BLaER1 treated with 17β-estradiol and CSF1 and Interleukin-3, amounts not matched to agents 10 nM and 100 nM (cell line): ENCODE measurements around the gene DPEP3.
A peak's percentile ranks its signal among the peaks of the same experiment; 100 is the strongest.

Experiments used
- H3K27ac ChIP-seq, 11 experiments: shearing (Covaris generic); formaldehyde crosslinking; 2 replicates each; pipeline ENCODE4 v1.8.1; 2022
- H3K27me3 ChIP-seq, 11 experiments: shearing (Covaris generic); formaldehyde crosslinking; 2 replicates each; pipeline ENCODE4 v1.8.1; 2022
- H3K36me3 ChIP-seq, 11 experiments: shearing (Covaris generic); formaldehyde crosslinking; 2 replicates each; pipeline ENCODE4 v1.8.1; 2022
- H3K4me1 ChIP-seq, 10 experiments: shearing (Covaris generic); formaldehyde crosslinking; 2 replicates each; pipeline ENCODE4 v1.8.1; 2022
- H3K4me2 ChIP-seq, 11 experiments: shearing (Covaris generic); formaldehyde crosslinking; 2 replicates each; pipeline ENCODE4 v1.8.1; 2022
- H3K4me3 ChIP-seq, 10 experiments: shearing (Covaris generic); formaldehyde crosslinking; 2 replicates each; pipeline ENCODE4 v1.8.1; 2022
- H3K9ac ChIP-seq, 11 experiments: shearing (Covaris generic); formaldehyde crosslinking; 2 replicates each; pipeline ENCODE4 v1.8.1; 2022
- H3K9me3 ChIP-seq, 11 experiments: shearing (Covaris generic); formaldehyde crosslinking; replicated peaks in 1 of 11; 2 replicates each; pipeline ENCODE4 v1.8.1; 2022
- H4K20me1 ChIP-seq, 11 experiments: shearing (Covaris generic); formaldehyde crosslinking; 2 replicates each; pipeline ENCODE4 v1.8.1; 2022
- Cebpa-rat ChIP-seq, 11 experiments: shearing (Covaris generic); IDR thresholded peaks; 2 replicates each; pipeline ENCODE4 v1.8.1; 2022

DPEP3 gene

GRCh38 chr16:67965668-67966548 is 14.4 kb downstream of the DPEP3 start:
- peaks cover 5 to 53% (median 20%) of the 10 kb centered on the region in 11 experiments; a peak in 15 of 22 replicates for H4K20me1 ChIP-seq
- no peaks in the 10 kb centered on the region for H3K9me3 ChIP-seq
- peaks cover 7 to 33% (median 26%) of the 10 kb centered on the region in 11 experiments; a peak in 17 of 22 replicates for H3K36me3 ChIP-seq
- H3K4me2 ChIP-seq = peak overlapping the region; percentile 75 to 99 (median 96)
- no peaks in the 10 kb centered on the region for H3K27me3 ChIP-seq
- peak overlapping the region in 4 of 11 experiments; percentile 42 to 85 (median 54); a peak in 6 of 22 replicates for H3K9ac ChIP-seq
- no peak for TF ChIP-seq Cebpa-rat (IDR thresholded peaks at IDR 0.05)
- H3K27ac ChIP-seq = no peak overlapping the region; a peak in 1 of 22 replicates
- peaks cover 24 to 54% (median 43%) of the 10 kb centered on the region in 10 experiments for H3K4me1 ChIP-seq
- no peak overlapping the region; a peak in 1 of 20 replicates for H3K4me3 ChIP-seq

DNA sequence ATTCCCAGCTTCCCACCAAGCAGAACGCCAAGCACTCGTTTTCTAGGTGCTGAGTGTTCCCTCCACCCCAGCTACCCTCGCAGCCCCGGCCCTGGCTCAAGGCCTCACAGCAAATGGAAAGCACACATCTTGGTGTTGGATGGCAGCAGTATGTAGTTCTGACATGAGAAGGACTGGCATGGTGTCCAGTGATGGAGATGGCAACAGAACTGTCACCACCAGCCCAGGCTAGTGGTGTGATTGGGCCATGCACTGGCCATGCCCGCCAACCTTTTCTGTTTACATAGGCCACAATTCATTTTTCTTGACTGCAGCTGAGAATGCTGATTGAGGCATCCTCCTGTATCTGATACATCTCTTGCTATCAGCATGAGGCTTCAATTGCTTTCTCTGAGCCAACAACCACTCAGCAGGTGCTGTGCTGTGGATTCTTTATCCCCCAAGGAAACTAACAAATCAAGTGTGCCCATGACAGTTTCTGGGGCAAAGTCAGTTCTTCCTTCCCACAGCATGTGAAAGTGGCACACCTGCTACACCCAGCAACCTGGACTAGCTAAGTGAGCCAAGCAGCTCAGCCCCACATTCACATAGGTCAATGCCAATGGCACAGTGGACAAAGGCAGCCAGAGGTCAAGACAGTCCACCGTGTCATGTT is 15.7 kb downstream of the DPEP3 start:
- Histone ChIP-seq H3K27ac (no peak overlapping the region), H3K27me3 (no peaks in the 10 kb centered on the region), H3K4me1 (peaks cover 24 to 54% (median 43%) of the 10 kb centered on the region in 10 experiments), H3K9ac (0 out of 22 replicates have a peak overlapping the region, but pooled peaks of 1 of the 11 experiments have one; percentile 6), H3K36me3 (peaks cover 12 to 46% (median 38%) of the 10 kb centered on the region in 11 experiments; a peak in 19 of 22 replicates), H3K9me3 (no peaks in the 10 kb centered on the region), H4K20me1 (peaks cover 5 to 58% (median 20%) of the 10 kb centered on the region in 11 experiments; a peak in 16 of 22 replicates), H3K4me2 (peak overlapping the region in 8 of 11 experiments; percentile 29 to 98 (median 95); a peak in 10 of 22 replicates), H3K4me3 (no peak overlapping the region)
- TF ChIP-seq Cebpa-rat (IDR thresholded peaks at IDR 0.05) = no peak

DNA sequence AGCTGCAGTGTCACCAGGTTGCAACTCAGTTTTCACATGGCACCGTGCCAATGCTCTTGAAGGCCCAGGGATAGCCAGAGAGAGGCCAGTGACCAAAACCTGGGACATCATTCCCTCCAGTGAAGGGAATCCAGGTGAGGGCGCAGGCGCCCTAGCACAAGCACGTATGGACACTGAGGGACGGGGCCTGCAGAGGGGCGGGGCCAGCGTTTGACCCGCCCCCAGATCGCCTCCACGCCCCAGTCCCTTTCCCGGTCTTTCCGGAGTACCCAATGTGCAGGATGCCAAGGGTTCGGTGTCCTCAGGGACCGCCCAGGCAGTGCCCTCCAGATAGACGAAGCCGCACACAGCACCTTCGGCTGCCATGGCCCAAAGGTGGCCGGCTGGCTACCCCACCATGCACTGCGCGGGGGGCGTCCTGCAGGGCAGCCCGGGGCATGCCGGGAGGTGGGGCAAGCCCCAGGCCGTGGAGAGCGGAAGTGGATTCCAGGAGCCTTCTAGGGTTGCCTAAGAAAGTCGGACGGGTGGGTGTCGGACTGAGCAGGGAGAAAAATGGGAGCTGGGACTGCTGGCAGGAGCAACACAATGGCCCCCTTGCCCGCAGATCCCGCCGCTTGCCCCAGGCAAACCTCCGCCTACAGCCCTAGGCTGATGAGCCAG is 16.5 kb downstream of the DPEP3 start:
- TF ChIP-seq Cebpa-rat (IDR thresholded peaks at IDR 0.05) = no peak
- Histone ChIP-seq H4K20me1 (peaks cover 5 to 59% (median 20%) of the 10 kb centered on the region in 11 experiments; a peak in 16 of 22 replicates), H3K4me1 (peaks cover 22 to 49% (median 38%) of the 10 kb centered on the region in 10 experiments), H3K36me3 (peaks cover 12 to 54% (median 45%) of the 10 kb centered on the region in 11 experiments; a peak in 20 of 22 replicates), H3K9me3 (no peaks in the 10 kb centered on the region), H3K4me3 (no peak overlapping the region), H3K27me3 (no peaks in the 10 kb centered on the region), H3K9ac (no peak overlapping the region), H3K27ac (no peak overlapping the region), H3K4me2 (no peak overlapping the region)

DNA sequence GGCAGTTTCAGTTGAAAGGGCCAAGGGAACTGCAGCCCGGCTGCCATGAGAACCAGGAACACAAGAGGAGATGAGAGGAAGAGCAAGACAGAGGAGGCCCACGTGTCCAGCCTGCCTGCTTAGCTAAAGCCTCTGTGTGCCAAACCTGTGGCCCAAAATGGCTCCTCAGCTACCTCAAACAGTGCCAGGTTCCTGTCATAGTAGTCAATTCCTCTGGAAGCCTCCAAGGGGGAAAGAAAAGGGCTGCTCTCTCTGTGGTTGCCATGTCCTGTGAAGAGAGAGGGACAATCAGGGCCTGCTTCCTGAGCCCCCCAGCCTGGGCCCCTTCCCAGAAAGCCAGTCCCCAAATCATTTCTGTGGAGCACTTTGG is 17.0 kb downstream of the DPEP3 start:
- Histone ChIP-seq H3K4me1 (peaks cover 20 to 47% (median 36%) of the 10 kb centered on the region in 10 experiments), H3K27me3 (no peaks in the 10 kb centered on the region), H3K36me3 (peaks cover 13 to 59% (median 50%) of the 10 kb centered on the region in 11 experiments; a peak in 20 of 22 replicates), H4K20me1 (peaks cover 5 to 59% (median 20%) of the 10 kb centered on the region in 11 experiments; a peak in 16 of 22 replicates), H3K27ac (no peak overlapping the region), H3K4me2 (no peak overlapping the region), H3K4me3 (no peak overlapping the region), H3K9ac (peak overlapping the region in 1 of 11 experiments; percentile 29; a peak in 1 of 22 replicates), H3K9me3 (no peaks in the 10 kb centered on the region)
- TF ChIP-seq Cebpa-rat (IDR thresholded peaks at IDR 0.05) = no peak

- H3K36me3 ChIP-seq = peaks cover 18 to 70% (median 52%) of the 10 kb centered on the region in 11 experiments; a peak in 20 of 22 replicates
- H3K4me1 ChIP-seq = peaks cover 16 to 37% (median 29%) of the 10 kb centered on the region in 10 experiments
- no peak overlapping the region for H3K4me2 ChIP-seq
- H3K27ac ChIP-seq = no peak overlapping the region
- peak overlapping the region in 3 of 11 experiments; percentile 1 to 15 (median 14); a peak in 4 of 22 replicates for H3K9ac ChIP-seq
- peaks cover 5 to 53% (median 20%) of the 10 kb centered on the region in 11 experiments; a peak in 16 of 22 replicates for H4K20me1 ChIP-seq
- no peaks in the 10 kb centered on the region for H3K27me3 ChIP-seq
- no peaks in the 10 kb centered on the region for H3K9me3 ChIP-seq
- TF ChIP-seq Cebpa-rat (IDR thresholded peaks at IDR 0.05) = no peak
- H3K4me3 ChIP-seq = no peak overlapping the region
Measured at GRCh38 chr16:67962135-67962534, 18.2 kb downstream of the DPEP3 start.

DNA sequence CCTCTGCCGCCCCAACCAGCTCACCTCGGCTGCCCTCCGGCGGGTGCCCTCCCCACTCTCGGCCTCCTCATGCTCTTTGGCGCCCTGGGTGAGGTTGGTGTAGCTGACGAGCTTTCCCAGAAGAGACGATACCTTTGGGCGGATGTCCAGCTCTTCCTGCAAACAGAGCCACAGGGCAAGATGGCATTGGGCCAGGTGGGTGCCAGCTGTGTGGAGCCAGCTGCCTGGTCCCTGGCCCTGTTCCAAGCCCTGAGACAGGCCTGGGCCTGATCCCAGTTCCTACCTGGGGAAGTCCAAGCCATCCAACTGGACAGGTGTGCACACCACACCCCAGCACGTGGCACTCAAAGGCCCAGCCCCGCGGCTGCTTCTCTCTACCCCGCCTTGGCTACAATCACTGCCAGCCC is 18.7 kb downstream of the DPEP3 start:
- H3K36me3 ChIP-seq = peaks cover 18 to 73% (median 52%) of the 10 kb centered on the region in 11 experiments; a peak in 20 of 22 replicates
- no peak overlapping the region for H3K27ac ChIP-seq
- H3K9ac ChIP-seq = peak overlapping the region in 2 of 11 experiments; percentile 1 to 15; a peak in 1 of 22 replicates
- no peaks in the 10 kb centered on the region for H3K9me3 ChIP-seq
- peaks cover 0 to 47% (median 15%) of the 10 kb centered on the region in 11 experiments; a peak in 15 of 22 replicates for H4K20me1 ChIP-seq
- no peak overlapping the region for H3K4me3 ChIP-seq
- H3K4me1 ChIP-seq = peaks cover 10 to 32% (median 23%) of the 10 kb centered on the region in 10 experiments
- no peak for TF ChIP-seq Cebpa-rat (IDR thresholded peaks at IDR 0.05)
- H3K4me2 ChIP-seq = no peak overlapping the region
- no peaks in the 10 kb centered on the region for H3K27me3 ChIP-seq

- TF ChIP-seq Cebpa-rat (IDR thresholded peaks at IDR 0.05) = no peak
- peaks cover 0 to 32% (median 4%) of the 10 kb centered on the region in 11 experiments; a peak in 10 of 22 replicates for H4K20me1 ChIP-seq
- H3K36me3 ChIP-seq = peaks cover 18 to 91% (median 59%) of the 10 kb centered on the region in 11 experiments; a peak in 20 of 22 replicates
- H3K27ac ChIP-seq = no peak overlapping the region; a peak in 1 of 22 replicates
- H3K9ac ChIP-seq = no peak overlapping the region
- peaks cover 0 to 13% (median 6%) of the 10 kb centered on the region in 10 experiments; a peak in 14 of 20 replicates for H3K4me1 ChIP-seq
- no peaks in the 10 kb centered on the region for H3K27me3 ChIP-seq
- no peak overlapping the region for H3K4me2 ChIP-seq
- H3K4me3 ChIP-seq = no peak overlapping the region
- H3K9me3 ChIP-seq = no peaks in the 10 kb centered on the region
Measured at GRCh38 chr16:67959536-67960329, 20.6 kb downstream of the DPEP3 start.
